NCI-H1694 (cell line): ENCODE measurements around the gene ABHD10.
A peak's percentile ranks its signal among the peaks of the same experiment; 100 is the strongest.
"Not testable (repeated sequence)": the region's sequence is repeated elsewhere in the genome, so short reads cannot be mapped to it uniquely, and the experiment has no call there.

ENCODE experiments used
- DNase-seq: peaks from one replicate; lab custom pipeline; 2025; lab: John Stamatoyannopoulos, UW

Gene ABHD10

DNA sequence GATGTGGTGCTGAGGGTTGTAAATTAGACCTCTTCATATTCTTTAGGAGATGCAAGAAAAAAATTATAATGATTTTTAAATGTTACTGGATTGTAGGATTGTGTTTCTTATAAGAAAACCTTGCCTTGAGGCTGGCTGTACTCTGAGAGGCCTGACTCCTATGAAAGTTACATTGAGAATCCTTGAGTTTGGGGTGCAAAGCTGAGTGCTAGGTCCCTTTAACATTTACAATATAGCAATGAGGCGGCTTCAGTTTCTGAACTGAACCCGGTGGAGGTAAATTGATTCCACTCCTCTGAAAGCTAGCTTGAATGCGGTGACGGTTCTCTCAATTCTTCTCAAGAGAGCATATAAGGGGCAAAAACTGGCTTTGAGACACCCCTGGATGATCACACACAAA is 55.6 kb downstream of the ABHD10 start, which contains the start of gene TMPRSS7:
TMPRSS7 (plus strand) TSS at position 301 of the 400 bp plus-strand sequence. CDS start 110 bp downstream, outside the sequence.
- DNase-seq: no peak

DNA sequence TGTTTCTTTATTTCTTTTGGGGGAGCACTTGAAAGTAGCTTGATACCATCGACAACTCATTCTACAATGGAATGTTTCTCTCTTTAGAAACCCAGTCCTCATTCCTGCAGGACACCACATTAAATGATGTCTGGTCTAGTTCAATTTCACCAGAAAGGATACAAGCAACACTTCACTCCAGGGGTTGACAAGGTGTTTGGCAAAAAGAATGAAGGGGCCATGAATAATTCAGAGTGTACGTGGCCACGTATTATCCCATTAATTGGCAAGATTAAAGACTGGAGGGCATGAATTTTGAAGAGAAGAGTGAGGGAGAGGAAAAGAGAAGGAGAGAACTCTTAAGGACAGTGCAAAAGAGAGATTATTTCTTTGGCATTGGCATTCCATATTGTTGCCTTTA is 56.4 kb downstream of the ABHD10 start:
- no peak for DNase-seq

DNA sequence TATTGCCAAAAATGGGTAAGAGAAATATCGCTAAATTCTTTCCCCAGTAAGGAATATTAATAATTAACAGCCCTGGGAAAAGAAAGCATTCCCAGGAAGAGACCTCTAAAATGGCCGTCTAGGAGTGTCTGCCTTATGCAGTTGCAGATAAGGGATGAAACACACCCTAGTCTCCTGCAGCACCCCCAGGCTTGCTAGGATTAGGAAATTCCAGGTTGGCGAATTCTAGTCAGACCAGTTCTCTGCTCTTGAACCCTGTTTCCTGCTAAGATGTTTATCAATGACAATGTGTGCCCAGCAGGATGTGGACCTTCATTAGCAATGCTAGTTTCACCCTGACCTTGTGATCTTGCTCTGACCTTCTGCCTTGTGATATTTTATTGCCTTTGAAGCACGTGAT is 58.4 kb downstream of the ABHD10 start:
- not testable (repeated sequence) for DNase-seq

DNA sequence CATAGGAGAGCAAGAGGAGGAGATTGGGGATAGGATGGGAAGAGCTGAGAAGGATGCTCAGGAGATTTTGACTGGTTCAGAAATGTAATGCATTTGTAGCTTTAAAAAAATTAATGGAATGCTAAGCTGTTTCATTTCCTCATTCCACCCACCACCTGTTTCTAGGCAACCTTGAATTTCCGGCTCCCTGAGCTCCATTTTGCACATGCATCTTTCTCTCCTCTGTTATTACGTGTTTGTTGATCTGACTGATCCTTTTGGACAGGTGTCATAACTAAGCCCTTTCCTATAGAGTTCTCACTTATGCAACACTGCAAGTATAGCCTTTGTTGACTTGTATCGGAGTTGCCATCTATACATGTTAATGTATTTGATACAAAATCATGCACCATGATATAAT is 60.0 kb downstream of the ABHD10 start:
- no peak for DNase-seq

DNA sequence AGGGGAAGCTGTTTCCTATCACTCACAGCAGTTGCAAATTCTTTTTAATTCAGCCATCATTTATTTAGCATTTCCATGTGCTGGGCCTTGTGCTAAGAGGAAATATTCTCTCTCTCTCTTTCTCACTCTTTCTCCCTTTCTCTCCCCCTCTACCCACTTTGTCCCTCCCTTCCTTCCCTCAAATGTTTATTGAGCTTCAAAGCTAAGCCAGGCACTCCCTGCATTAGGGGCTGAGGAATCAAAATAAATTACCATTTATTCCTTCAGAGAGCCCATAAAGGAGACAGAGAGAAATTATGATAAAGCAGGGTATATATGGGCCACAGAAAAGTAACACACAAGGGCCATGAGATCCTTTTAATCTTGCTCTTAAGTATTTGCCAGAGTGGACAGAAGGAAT is 62.5 kb downstream of the ABHD10 start:
- DNase-seq: no peak

DNA sequence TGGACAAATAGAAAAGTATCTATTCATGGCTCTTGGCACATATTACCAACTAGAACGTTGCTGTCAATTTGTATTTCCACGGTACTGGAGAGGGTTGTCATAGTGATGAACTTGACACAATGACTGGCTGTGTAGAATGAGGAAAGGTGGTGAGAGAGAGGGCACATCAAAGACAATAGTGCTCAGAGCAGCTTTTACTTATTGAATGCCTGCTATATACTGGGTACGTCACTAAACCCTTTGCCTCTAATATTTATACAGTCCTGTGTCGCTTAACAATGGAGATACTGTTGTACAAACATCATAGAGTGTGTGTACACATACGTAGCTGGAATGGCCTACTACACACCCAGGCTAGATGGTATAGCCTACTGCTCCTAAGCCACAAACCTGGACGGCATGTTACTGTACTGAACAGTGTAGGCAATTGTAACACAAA is 64.0 kb downstream of the ABHD10 start:
- peak; percentile 5 for DNase-seq
